ENCODE measurements around the gene GNGT1. TPM values are rescaled to one million over a fixed set of nuclear protein-coding genes. Genes with fewer than 3 reads are reported as not detected.

GNGT1 gene
- 0.44 TPM for polyA plus RNA-seq (2013, experiment 1 of 4)
- 0.09 TPM for polyA plus RNA-seq (2013, experiment 2 of 4)
- not detected for polyA plus RNA-seq (2013, experiment 3 of 4)
- not detected for polyA plus RNA-seq (2013, experiment 4 of 4)

- 96 to 100% methylated on average over 1 to 2 of the region's 3 CpGs for WGBS, 2 experiments
- Histone ChIP-seq H3K27ac (ENCODE audit: insufficient read depth, low read depth, low read length, poor library complexity, severe bottlenecking) (no peak within 1 kb of the TSS), H3K9me3 (ENCODE audit: control insufficient read depth, low read length) (peaks cover 4% of the 10 kb centered on the region), H3K4me1 (ENCODE audit: control insufficient read depth, insufficient read depth, low read length) (no peaks in the 10 kb centered on the region), H3K4me3 (ENCODE audit: insufficient read depth, low read depth, low read length) (no peak within 1 kb of the TSS), H3K36me3 (ENCODE audit: control insufficient read depth, insufficient read depth, low read length) (no peaks in the 10 kb centered on the region), H3K27me3 (ENCODE audit: control insufficient read depth, insufficient read depth, low read length, poor library complexity, severe bottlenecking) (no peaks in the 10 kb centered on the region)
Measured at GRCh38 chr7:93906267-93906666, at the start of gene GNGT1. TSS of gene GNGT1 (plus strand) at chr7:93906567. CDS start at chr7:93906747, 180 bp downstream.

- no peaks in the 10 kb centered on the region for H3K9me3 ChIP-seq (ENCODE audit: control insufficient read depth, low read length)
- H3K27me3 ChIP-seq (ENCODE audit: control insufficient read depth, insufficient read depth, low read length, poor library complexity, severe bottlenecking), result no peaks in the 10 kb centered on the region
- H3K4me3 ChIP-seq (ENCODE audit: insufficient read depth, low read depth, low read length), result no peak overlapping the region
- WGBS, 2 experiments, result 91 to 98% methylated on average over 2 of the region's 2 CpGs
- H3K36me3 ChIP-seq (ENCODE audit: control insufficient read depth, insufficient read depth, low read length), result no peaks in the 10 kb centered on the region
- no peaks in the 10 kb centered on the region for H3K4me1 ChIP-seq (ENCODE audit: control insufficient read depth, insufficient read depth, low read length)
- no peak overlapping the region for H3K27ac ChIP-seq (ENCODE audit: insufficient read depth, low read depth, low read length, poor library complexity, severe bottlenecking)
Measured at GRCh38 chr7:93858857-93859256, 47.5 kb upstream of the GNGT1 start.

GRCh38 chr7:93860261-93860660, 46.1 kb upstream of the GNGT1 start:
- 86% methylated on average over 1 of the region's 1 CpG; no CpG with 5 or more reads in 1 of the 2 experiments for WGBS, 2 experiments
- Histone ChIP-seq H3K27ac (ENCODE audit: insufficient read depth, low read depth, low read length, poor library complexity, severe bottlenecking) (no peak overlapping the region), H3K27me3 (ENCODE audit: control insufficient read depth, insufficient read depth, low read length, poor library complexity, severe bottlenecking) (no peaks in the 10 kb centered on the region), H3K4me3 (ENCODE audit: insufficient read depth, low read depth, low read length) (no peak overlapping the region), H3K4me1 (ENCODE audit: control insufficient read depth, insufficient read depth, low read length) (no peaks in the 10 kb centered on the region), H3K36me3 (ENCODE audit: control insufficient read depth, insufficient read depth, low read length) (no peaks in the 10 kb centered on the region), H3K9me3 (ENCODE audit: control insufficient read depth, low read length) (no peaks in the 10 kb centered on the region)

- Histone ChIP-seq H3K27ac (ENCODE audit: insufficient read depth, low read depth, low read length, poor library complexity, severe bottlenecking) (no peak overlapping the region), H3K4me3 (ENCODE audit: insufficient read depth, low read depth, low read length) (no peak overlapping the region), H3K9me3 (ENCODE audit: control insufficient read depth, low read length) (no peaks in the 10 kb centered on the region), H3K27me3 (ENCODE audit: control insufficient read depth, insufficient read depth, low read length, poor library complexity, severe bottlenecking) (no peaks in the 10 kb centered on the region), H3K4me1 (ENCODE audit: control insufficient read depth, insufficient read depth, low read length) (no peaks in the 10 kb centered on the region), H3K36me3 (ENCODE audit: control insufficient read depth, insufficient read depth, low read length) (no peaks in the 10 kb centered on the region)
- 92 to 95% methylated on average over 3 to 4 of the region's 4 CpGs for WGBS, 2 experiments
Measured at GRCh38 chr7:93861325-93861949, 44.9 kb upstream of the GNGT1 start.

- Histone ChIP-seq H3K4me3 (ENCODE audit: insufficient read depth, low read depth, low read length) (no peak overlapping the region), H3K4me1 (ENCODE audit: control insufficient read depth, insufficient read depth, low read length) (no peaks in the 10 kb centered on the region), H3K27me3 (ENCODE audit: control insufficient read depth, insufficient read depth, low read length, poor library complexity, severe bottlenecking) (no peaks in the 10 kb centered on the region), H3K9me3 (ENCODE audit: control insufficient read depth, low read length) (no peaks in the 10 kb centered on the region), H3K27ac (ENCODE audit: insufficient read depth, low read depth, low read length, poor library complexity, severe bottlenecking) (no peak overlapping the region), H3K36me3 (ENCODE audit: control insufficient read depth, insufficient read depth, low read length) (no peaks in the 10 kb centered on the region)
- WGBS, 2 experiments, result 90 to 92% methylated on average over 2 of the region's 2 CpGs
Measured at GRCh38 chr7:93862651-93863050, 43.7 kb upstream of the GNGT1 start.

- Histone ChIP-seq H3K27me3 (ENCODE audit: control insufficient read depth, insufficient read depth, low read length, poor library complexity, severe bottlenecking) (no peaks in the 10 kb centered on the region), H3K4me3 (ENCODE audit: insufficient read depth, low read depth, low read length) (no peak overlapping the region), H3K27ac (ENCODE audit: insufficient read depth, low read depth, low read length, poor library complexity, severe bottlenecking) (no peak overlapping the region), H3K9me3 (ENCODE audit: control insufficient read depth, low read length) (no peaks in the 10 kb centered on the region), H3K36me3 (ENCODE audit: control insufficient read depth, insufficient read depth, low read length) (no peaks in the 10 kb centered on the region), H3K4me1 (ENCODE audit: control insufficient read depth, insufficient read depth, low read length) (no peaks in the 10 kb centered on the region)
- 93% methylated on average over 2 to 3 of the region's 3 CpGs for WGBS, 2 experiments
Measured at GRCh38 chr7:93866886-93867285, 39.5 kb upstream of the GNGT1 start.

GRCh38 chr7:93873998-93874574, 32.3 kb upstream of the GNGT1 start:
- no peak overlapping the region for H3K4me3 ChIP-seq (ENCODE audit: insufficient read depth, low read depth, low read length)
- no peaks in the 10 kb centered on the region for H3K27me3 ChIP-seq (ENCODE audit: control insufficient read depth, insufficient read depth, low read length, poor library complexity, severe bottlenecking)
- no peaks in the 10 kb centered on the region for H3K9me3 ChIP-seq (ENCODE audit: control insufficient read depth, low read length)
- H3K36me3 ChIP-seq (ENCODE audit: control insufficient read depth, insufficient read depth, low read length), result no peaks in the 10 kb centered on the region
- H3K27ac ChIP-seq (ENCODE audit: insufficient read depth, low read depth, low read length, poor library complexity, severe bottlenecking), result no peak overlapping the region
- H3K4me1 ChIP-seq (ENCODE audit: control insufficient read depth, insufficient read depth, low read length), result no peaks in the 10 kb centered on the region
- WGBS, 2 experiments, result 78 to 80% methylated on average over 1 of the region's 1 CpG

- Histone ChIP-seq H3K4me1 (ENCODE audit: control insufficient read depth, insufficient read depth, low read length) (no peaks in the 10 kb centered on the region), H3K27me3 (ENCODE audit: control insufficient read depth, insufficient read depth, low read length, poor library complexity, severe bottlenecking) (no peaks in the 10 kb centered on the region), H3K4me3 (ENCODE audit: insufficient read depth, low read depth, low read length) (no peak overlapping the region), H3K27ac (ENCODE audit: insufficient read depth, low read depth, low read length, poor library complexity, severe bottlenecking) (no peak overlapping the region), H3K36me3 (ENCODE audit: control insufficient read depth, insufficient read depth, low read length) (no peaks in the 10 kb centered on the region), H3K9me3 (ENCODE audit: control insufficient read depth, low read length) (peaks cover 6% of the 10 kb centered on the region)
- 97 to 98% methylated on average over 3 of the region's 3 CpGs for WGBS, 2 experiments
Measured at GRCh38 chr7:93877742-93878141, 28.6 kb upstream of the GNGT1 start.

- H3K27me3 ChIP-seq (ENCODE audit: control insufficient read depth, insufficient read depth, low read length, poor library complexity, severe bottlenecking), result no peaks in the 10 kb centered on the region
- H3K27ac ChIP-seq (ENCODE audit: insufficient read depth, low read depth, low read length, poor library complexity, severe bottlenecking), result no peak overlapping the region
- H3K4me1 ChIP-seq (ENCODE audit: control insufficient read depth, insufficient read depth, low read length), result no peaks in the 10 kb centered on the region
- no peaks in the 10 kb centered on the region for H3K36me3 ChIP-seq (ENCODE audit: control insufficient read depth, insufficient read depth, low read length)
- peaks cover 6% of the 10 kb centered on the region for H3K9me3 ChIP-seq (ENCODE audit: control insufficient read depth, low read length)
- no peak overlapping the region for H3K4me3 ChIP-seq (ENCODE audit: insufficient read depth, low read depth, low read length)
Measured at GRCh38 chr7:93879356-93879755, 27.0 kb upstream of the GNGT1 start.

- no peak overlapping the region for H3K4me3 ChIP-seq (ENCODE audit: insufficient read depth, low read depth, low read length)
- H3K36me3 ChIP-seq (ENCODE audit: control insufficient read depth, insufficient read depth, low read length), result no peaks in the 10 kb centered on the region
- no peaks in the 10 kb centered on the region for H3K27me3 ChIP-seq (ENCODE audit: control insufficient read depth, insufficient read depth, low read length, poor library complexity, severe bottlenecking)
- H3K9me3 ChIP-seq (ENCODE audit: control insufficient read depth, low read length), result peaks cover 6% of the 10 kb centered on the region
- no peaks in the 10 kb centered on the region for H3K4me1 ChIP-seq (ENCODE audit: control insufficient read depth, insufficient read depth, low read length)
- H3K27ac ChIP-seq (ENCODE audit: insufficient read depth, low read depth, low read length, poor library complexity, severe bottlenecking), result no peak overlapping the region
Measured at GRCh38 chr7:93882468-93882867, 23.9 kb upstream of the GNGT1 start.

Measured in ectodermal cell (in vitro differentiated cells).